ENCODE results near the gene PDILT.

DNA sequence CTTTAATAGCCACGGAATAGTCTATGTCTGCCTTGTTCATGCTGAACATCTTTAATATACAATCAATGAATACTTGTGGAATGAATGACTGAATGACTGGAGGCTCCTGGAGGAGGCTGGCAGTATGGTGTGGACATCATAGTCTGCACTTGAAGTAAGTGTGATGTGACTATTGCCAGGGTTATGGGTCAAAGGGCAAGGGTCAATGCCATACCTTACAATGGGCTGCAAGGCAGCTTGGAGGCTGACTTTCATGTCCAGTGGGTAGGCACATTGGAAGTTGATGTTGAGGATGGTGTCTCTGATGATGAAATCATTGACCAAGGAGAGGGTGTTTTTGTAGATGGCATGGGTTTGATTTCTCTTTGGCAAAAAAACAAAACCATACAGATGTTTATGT, 85.1 kb downstream of the PDILT start:
- TF ChIP-seq, protein P1, sequence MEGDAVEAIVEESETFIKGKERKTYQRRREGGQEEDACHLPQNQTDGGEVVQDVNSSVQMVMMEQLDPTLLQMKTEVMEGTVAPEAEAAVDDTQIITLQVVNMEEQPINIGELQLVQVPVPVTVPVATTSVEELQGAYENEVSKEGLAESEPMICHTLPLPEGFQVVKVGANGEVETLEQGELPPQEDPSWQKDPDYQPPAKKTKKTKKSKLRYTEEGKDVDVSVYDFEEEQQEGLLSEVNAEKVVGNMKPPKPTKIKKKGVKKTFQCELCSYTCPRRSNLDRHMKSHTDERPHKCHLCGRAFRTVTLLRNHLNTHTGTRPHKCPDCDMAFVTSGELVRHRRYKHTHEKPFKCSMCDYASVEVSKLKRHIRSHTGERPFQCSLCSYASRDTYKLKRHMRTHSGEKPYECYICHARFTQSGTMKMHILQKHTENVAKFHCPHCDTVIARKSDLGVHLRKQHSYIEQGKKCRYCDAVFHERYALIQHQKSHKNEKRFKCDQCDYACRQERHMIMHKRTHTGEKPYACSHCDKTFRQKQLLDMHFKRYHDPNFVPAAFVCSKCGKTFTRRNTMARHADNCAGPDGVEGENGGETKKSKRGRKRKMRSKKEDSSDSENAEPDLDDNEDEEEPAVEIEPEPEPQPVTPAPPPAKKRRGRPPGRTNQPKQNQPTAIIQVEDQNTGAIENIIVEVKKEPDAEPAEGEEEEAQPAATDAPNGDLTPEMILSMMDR (conservative IDR thresholded peaks at IDR 0.05; ENCODE audit: low read depth, low read length), result no peak
- no peak for TF ChIP-seq EZH2 (IDR thresholded peaks at IDR 0.05; ENCODE audit: borderline replicate concordance, low read depth, low read length, poor library complexity, severe bottlenecking)
